Fibroblast of pulmonary artery (primary cell): Measurements from ENCODE around the gene SAP30L.

Source experiments
- DNase-seq: peaks from one replicate; pipeline ENCODE4 v3.0.0-alpha.2; 2010; ENCODE audit warnings: low read depth
- H3K4me3 ChIP-seq: replicated peaks from 2 replicates; pipeline ENCODE4 v1.5.1; 2011; ENCODE audit warnings: low read depth, mild to moderate bottlenecking, control low read depth, low read length, moderate library complexity
- TF ChIP-seq, protein P1 (sequence below): IDR thresholded peaks from 2 replicates; pipeline ENCODE4 v1.5.1; 2011; ENCODE audit warnings: mild to moderate bottlenecking, control low read depth, low read length, inconsistent platforms; ENCODE audit errors: missing control alignments

Gene SAP30L

DNA sequence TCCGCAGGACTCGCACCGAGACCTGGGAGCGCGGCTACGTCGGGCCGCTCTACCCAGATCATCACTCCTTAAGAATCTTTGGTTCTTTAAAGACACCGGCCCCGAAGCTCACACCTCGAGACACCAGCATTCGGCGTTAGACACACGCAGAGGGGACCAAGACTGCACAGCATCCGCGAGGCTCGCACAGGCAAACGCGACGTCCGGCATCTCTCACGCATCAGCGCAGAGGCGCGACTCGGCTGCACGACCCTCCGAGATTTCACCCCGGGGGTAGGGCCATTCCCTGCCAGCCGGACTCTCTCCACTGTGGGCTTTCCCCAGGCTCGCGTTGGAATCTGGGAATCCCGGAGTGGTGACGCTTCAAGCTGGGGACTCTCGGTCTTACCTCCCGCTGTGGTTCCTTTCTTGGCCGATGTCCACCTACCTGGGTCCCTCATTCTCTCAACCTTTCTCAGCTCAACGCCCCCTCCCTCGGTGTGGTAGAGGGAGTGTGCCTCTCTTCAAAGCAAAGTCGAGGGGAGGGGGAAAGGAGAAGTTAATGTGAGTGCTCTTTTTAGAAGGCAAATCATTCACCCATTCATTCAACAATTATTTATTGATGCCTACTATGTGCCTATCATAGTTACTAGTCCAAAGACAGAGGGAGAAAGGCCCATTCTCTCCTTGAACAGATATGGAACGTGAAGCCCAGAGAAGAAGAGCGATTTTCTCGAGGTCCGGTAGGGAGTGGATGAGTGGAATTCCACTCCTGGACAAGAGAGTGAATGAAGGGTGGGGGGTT lies 33.6 kb downstream of the SAP30L start:
- no peak overlapping the region for H3K4me3 ChIP-seq
- no peak for DNase-seq
- TF ChIP-seq, protein P1, sequence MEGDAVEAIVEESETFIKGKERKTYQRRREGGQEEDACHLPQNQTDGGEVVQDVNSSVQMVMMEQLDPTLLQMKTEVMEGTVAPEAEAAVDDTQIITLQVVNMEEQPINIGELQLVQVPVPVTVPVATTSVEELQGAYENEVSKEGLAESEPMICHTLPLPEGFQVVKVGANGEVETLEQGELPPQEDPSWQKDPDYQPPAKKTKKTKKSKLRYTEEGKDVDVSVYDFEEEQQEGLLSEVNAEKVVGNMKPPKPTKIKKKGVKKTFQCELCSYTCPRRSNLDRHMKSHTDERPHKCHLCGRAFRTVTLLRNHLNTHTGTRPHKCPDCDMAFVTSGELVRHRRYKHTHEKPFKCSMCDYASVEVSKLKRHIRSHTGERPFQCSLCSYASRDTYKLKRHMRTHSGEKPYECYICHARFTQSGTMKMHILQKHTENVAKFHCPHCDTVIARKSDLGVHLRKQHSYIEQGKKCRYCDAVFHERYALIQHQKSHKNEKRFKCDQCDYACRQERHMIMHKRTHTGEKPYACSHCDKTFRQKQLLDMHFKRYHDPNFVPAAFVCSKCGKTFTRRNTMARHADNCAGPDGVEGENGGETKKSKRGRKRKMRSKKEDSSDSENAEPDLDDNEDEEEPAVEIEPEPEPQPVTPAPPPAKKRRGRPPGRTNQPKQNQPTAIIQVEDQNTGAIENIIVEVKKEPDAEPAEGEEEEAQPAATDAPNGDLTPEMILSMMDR: no peak

DNA sequence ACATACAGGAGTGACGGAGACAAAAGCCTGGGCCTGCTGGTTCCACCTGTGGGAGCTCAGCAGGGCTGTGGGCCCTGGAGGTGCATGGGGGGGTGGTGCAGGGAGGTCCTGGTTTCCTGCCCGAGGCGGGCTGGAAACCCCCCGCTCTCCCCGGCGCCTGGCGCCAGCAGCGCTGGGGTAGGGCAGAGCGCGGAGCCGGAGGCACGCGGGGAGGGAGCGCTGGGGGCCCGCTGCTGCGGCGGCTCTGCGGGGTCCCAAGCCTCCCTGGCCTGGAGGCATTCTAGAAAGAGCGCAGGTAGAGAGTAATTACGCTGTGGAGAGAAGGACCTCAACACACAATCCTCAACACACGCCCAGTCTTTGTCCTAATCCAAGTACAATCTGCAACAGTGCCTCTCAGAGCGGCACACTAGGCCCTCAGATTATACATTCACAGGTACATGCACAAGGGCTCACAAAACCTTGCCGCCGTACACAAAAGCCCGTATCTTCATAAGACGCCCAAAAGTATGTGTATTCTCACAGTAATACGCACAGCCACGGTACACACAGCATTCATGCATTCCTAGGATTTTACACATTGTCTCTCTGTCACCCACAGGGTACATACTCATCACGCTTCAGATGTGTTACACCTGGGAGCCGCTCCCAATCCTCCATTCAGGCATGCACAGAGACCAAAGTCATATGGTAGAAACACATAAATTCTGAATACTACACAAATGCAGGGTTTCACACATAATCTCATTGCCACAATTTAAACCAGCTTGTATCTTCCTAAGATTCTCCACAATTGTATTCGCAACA lies 34.4 kb downstream of the SAP30L start:
- no peak for DNase-seq
- no peak overlapping the region for H3K4me3 ChIP-seq
- TF ChIP-seq, protein P1: no peak

DNA sequence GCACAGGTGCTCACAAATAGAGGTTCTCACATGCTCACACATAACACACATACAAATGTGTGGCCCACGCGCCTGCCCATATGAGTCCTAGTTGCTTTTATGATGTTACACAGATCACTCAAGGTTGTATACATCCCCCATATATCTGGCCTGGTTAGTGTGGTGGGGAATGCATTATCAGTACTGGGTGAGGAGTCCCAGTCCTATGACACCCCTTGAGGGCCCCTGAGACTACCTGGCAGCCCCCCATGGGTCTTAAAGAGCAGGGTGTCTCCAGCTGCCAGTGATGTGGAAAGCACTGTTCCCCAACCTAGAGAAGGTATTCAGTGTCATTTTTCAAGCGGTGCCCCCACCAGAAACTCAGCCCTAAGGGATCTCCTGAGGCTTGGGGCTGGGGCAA lies 35.0 kb downstream of the SAP30L start:
- no peak for DNase-seq
- H3K4me3 ChIP-seq: no peak overlapping the region
- TF ChIP-seq, protein P1: no peak

DNA sequence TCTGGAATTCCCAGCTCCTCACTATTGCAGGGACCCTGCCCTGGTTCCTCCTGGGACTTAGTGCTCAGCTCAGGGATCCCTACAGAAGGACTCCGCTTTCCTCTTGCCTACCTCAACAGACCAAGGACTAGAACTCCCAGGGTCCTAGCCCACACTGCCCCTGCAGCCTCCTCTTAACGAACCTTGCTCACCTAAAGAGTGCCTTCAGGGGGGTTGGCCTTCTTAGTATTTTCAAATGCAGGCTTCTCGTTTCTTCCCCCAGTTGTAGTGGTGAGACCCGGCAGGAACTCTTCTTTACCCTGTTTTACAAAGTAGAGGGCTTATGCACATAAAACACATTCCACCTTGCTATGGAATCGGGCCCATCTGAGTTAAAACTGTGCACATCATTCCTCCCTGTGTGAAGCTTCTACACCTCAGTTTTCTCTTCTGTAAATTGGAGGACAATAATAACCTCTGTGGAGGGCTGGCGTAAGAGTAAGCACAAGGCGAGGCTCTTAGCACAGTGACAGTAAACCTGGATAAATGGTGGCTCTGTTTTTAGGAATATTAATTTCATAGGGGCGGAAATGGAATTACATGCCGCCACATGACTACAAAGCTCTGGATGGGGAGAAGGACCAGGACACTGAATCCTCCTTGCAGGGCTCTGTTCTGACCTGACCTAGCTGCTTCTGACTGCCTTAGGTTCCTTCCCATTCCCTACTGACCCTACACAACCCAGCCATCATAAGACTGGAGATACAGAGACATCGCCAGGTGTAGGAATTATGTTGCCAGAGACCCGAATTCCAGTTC lies 36.0 kb downstream of the SAP30L start:
- DNase-seq: no peak
- H3K4me3 ChIP-seq: no peak overlapping the region
- TF ChIP-seq, protein P1: no peak

DNA sequence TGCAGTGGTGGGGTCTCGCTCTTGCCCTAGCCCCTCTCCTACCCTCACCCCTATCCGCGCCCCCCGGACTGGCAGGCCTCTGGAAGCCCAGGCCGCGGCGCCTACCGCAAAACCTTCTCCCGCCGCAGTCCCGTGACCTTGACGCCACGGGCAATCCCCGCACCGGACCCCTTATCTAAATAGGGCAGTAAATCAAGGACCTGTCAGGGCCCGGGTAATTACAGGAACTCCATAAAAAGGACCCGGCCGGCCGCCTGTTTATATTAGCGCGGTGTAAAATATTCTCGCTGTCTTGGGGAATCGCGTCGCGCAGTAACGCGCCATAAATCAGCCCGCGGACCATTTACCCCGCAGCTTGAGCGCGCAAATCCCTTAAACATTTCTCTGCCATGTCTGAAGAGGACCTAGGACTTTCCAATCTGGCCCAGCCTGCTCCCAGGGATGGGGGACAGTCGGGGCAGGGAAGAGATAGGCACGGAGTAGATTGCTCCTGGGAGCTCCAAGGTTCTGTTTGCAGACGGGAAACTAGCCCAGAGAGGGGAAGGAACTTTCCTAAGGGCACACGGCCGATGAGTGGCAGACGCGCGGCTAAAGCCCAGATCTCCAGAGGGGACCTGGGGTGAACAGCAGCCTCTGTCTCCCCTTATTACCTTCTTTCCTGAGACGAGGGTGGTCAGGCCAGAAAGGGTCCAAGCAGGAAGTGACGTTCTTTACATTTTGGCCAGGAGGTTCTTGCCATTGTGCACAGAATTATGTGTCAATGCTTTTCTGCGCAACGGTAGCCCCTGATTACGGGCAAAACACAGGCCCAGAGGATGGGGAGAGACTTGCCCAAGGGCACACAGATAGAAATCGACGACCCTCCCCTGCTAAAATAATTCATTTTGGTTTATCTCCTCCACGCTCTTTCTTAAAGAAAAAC lies 37.0 kb downstream of the SAP30L start:
- TF ChIP-seq, protein P1: no peak
- no peak for DNase-seq
- H3K4me3 ChIP-seq: no peak overlapping the region
